Parathyroid adenoma (tissue), 2 donors: Measurements from ENCODE around the gene PLD4.
A peak's percentile ranks its signal among the peaks of the same experiment; 100 is the strongest.

Experiments
- H2AFZ ChIP-seq: fragments of 300-600 bp; sonication (generic); one replicate; pipeline ENCODE4 v1.7.0; 2017; ENCODE audit warnings: antibody characterized with exemption, mild to moderate bottlenecking
- H3K27ac ChIP-seq: fragments of 300-600 bp; sonication (generic); one replicate; pipeline ENCODE4 v1.7.0; 2017
- H3K27me3 ChIP-seq: fragments of 300-600 bp; sonication (generic); one replicate; pipeline ENCODE4 v1.7.0; 2017; ENCODE audit warnings: low read length; ENCODE audit not compliant: control insufficient read depth, insufficient read depth
- H3K36me3 ChIP-seq: fragments of 300-600 bp; sonication (generic); one replicate; pipeline ENCODE4 v1.7.0; 2017; ENCODE audit warnings: low read length; ENCODE audit not compliant: control insufficient read depth, insufficient read depth
- H3K4me1 ChIP-seq: fragments of 300-600 bp; sonication (generic); one replicate; pipeline ENCODE4 v1.7.0; 2017; ENCODE audit warnings: control low read depth
- H3K4me2 ChIP-seq: fragments of 300-600 bp; sonication (generic); one replicate; pipeline ENCODE4 v1.7.0; 2017; ENCODE audit warnings: low read length
- H3K4me3 ChIP-seq: fragments of 300-600 bp; sonication (generic); one replicate; pipeline ENCODE4 v1.7.0; 2017; ENCODE audit warnings: low read depth, low read length
- H3K79me2 ChIP-seq: fragments of 300-600 bp; sonication (generic); one replicate; pipeline ENCODE4 v1.7.0; 2017; ENCODE audit warnings: control low read depth
- H3K9ac ChIP-seq: fragments of 300-600 bp; sonication (generic); one replicate; pipeline ENCODE4 v1.7.0; 2017; ENCODE audit warnings: mild to moderate bottlenecking
- H3K9me3 ChIP-seq: fragments of 300-600 bp; sonication (generic); one replicate; pipeline ENCODE4 v1.7.0; 2017; ENCODE audit warnings: low read length; ENCODE audit not compliant: control insufficient read depth
- TF ChIP-seq, protein P1 (sequence below): fragments of 300-600 bp; sonication (generic); IDR thresholded peaks from one replicate; pipeline ENCODE4 v1.7.0; 2017; ENCODE audit warnings: antibody characterized with exemption, mild to moderate bottlenecking
- donor health status: primary hyperparathyroidism.

Gene PLD4

DNA sequence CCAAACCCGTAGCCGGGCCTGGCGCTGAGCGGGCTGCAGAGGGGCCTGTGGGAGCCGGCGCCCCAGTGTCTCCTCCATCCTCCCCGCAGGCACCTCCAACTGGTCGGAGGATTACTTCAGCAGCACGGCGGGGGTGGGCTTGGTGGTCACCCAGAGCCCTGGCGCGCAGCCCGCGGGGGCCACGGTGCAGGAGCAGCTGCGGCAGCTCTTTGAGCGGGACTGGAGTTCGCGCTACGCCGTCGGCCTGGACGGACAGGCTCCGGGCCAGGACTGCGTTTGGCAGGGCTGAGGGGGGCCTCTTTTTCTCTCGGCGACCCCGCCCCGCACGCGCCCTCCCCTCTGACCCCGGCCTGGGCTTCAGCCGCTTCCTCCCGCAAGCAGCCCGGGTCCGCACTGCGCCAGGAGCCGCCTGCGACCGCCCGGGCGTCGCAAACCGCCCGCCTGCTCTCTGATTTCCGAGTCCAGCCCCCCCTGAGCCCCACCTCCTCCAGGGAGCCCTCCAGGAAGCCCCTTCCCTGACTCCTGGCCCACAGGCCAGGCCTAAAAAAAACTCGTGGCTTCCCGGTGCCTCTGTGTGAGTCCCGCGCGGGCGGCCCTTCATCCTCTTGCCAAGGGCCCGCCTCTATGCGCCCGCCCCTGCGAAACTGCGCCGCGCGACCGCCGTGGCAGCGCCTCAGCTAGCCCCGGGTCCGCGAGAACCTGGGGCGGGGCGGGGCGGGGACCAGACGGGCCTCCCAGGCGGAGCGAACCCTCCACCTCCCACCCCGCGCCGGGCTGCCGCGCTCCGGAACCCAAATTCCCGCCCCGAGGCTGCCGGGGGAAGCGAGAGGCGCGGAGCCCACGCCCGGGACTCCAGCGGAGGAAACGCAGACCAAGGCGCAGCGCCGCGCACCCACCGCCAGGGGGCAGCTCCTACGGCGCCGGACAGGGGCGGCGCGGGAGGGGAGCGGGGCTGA lies 8.3 kb downstream of the PLD4 start:
- Histone ChIP-seq H3K27me3 (no peaks in the 10 kb centered on the region), H3K79me2 (no peaks in the 10 kb centered on the region), H3K4me3 (peak overlapping the region; percentile 52), H3K9me3 (no peaks in the 10 kb centered on the region), H3K27ac (no peak overlapping the region), H3K9ac (no peak overlapping the region), H2AFZ (peak overlapping the region; percentile 87), H3K4me1 (peaks cover 19% of the 10 kb centered on the region), H3K4me2 (peak overlapping the region; percentile 83), H3K36me3 (no peaks in the 10 kb centered on the region)
- TF ChIP-seq, protein P1, sequence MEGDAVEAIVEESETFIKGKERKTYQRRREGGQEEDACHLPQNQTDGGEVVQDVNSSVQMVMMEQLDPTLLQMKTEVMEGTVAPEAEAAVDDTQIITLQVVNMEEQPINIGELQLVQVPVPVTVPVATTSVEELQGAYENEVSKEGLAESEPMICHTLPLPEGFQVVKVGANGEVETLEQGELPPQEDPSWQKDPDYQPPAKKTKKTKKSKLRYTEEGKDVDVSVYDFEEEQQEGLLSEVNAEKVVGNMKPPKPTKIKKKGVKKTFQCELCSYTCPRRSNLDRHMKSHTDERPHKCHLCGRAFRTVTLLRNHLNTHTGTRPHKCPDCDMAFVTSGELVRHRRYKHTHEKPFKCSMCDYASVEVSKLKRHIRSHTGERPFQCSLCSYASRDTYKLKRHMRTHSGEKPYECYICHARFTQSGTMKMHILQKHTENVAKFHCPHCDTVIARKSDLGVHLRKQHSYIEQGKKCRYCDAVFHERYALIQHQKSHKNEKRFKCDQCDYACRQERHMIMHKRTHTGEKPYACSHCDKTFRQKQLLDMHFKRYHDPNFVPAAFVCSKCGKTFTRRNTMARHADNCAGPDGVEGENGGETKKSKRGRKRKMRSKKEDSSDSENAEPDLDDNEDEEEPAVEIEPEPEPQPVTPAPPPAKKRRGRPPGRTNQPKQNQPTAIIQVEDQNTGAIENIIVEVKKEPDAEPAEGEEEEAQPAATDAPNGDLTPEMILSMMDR, result peak; percentile 68

DNA sequence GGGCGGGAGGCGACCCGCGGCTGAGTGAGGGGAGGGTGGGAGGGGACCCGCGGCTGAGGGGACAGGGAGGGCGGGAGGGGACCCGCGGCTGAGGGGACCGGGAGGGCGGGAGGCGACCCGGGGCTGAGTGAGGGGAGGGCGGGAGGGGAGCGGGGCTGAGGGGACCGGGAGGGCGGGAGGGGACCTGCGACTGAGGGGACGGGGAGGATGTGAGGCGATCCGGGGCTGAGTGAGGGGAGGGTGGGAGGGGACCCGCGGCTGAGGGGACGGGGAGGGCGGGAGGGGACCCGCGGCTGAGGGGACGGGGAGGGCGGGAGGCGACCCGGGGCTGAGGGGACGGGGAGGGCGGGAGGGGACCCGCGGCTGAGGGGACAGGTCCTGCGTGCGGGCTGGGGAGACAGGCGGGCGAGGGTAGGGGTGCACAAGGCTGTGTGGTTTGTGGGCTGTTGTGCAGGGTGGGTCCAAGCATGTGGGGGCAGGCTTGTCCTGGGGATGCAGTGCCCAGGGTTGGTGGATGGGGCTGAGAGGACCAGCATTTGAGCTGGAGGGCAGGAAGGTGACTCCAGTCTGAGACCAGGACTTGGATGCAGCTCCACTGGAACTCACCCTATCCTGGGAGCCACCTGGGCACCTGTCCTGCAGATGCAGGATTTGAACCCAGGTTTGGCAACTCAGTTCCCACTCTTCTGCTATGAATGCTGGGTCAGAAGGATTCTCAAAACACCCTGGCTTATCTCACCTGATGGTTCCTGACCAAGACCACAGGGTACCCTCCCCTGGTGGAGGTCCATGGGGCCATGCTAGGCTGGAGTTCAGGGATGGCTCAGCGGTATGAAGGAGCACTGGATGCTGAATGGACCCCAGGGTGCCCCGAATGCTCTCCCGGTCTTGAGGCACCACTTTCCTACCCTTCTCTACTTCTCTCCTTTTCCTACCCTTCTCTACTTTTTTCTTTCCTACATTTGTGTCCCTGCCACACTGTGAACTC lies 9.4 kb downstream of the PLD4 start:
- H3K9ac ChIP-seq, result no peak overlapping the region
- no peak overlapping the region for H3K27ac ChIP-seq
- H3K4me3 ChIP-seq, result no peak overlapping the region
- no peaks in the 10 kb centered on the region for H3K27me3 ChIP-seq
- H3K4me2 ChIP-seq, result no peak overlapping the region
- TF ChIP-seq, protein P1, result no peak
- H3K36me3 ChIP-seq, result no peaks in the 10 kb centered on the region
- peaks cover 19% of the 10 kb centered on the region for H3K4me1 ChIP-seq
- H3K9me3 ChIP-seq, result no peaks in the 10 kb centered on the region
- H2AFZ ChIP-seq, result no peak overlapping the region
- H3K79me2 ChIP-seq, result no peaks in the 10 kb centered on the region

DNA sequence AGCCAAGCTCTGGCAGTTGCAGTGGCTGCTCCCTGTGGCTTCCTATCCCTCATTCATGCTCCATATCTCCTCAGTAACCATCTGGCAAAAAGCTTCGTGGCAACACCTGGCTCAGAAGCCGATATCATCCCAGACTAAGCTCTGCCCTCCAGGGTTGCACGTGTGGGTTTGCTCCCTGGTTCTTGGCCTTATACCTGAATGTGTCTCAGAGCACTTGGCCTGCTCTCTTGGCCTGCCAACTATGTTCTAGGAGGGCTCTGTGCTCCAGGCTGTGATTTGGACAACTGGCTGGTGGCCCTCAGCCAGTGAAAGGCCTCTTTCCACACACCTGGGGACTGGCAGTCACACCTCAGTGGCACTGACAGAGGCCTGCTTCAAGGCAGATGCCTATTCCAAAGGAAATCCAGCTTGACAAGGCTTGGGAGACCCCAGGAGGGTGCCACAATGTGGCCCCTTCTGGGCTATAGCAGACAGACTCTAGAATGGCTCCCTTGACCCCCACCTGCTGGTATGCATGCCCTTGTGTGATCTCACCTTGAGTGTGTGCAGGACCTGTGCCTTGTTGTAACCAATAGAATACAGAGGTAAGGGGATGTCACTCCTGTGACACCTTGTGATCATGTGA lies 10.5 kb downstream of the PLD4 start:
- no peaks in the 10 kb centered on the region for H3K79me2 ChIP-seq
- no peak overlapping the region for H3K4me3 ChIP-seq
- H2AFZ ChIP-seq, result peak overlapping the region; percentile 27
- TF ChIP-seq, protein P1, result no peak
- H3K36me3 ChIP-seq, result no peaks in the 10 kb centered on the region
- no peak overlapping the region for H3K9ac ChIP-seq
- H3K27me3 ChIP-seq, result no peaks in the 10 kb centered on the region
- H3K4me1 ChIP-seq, result peaks cover 19% of the 10 kb centered on the region
- no peaks in the 10 kb centered on the region for H3K9me3 ChIP-seq
- H3K4me2 ChIP-seq, result no peak overlapping the region
- peak overlapping the region; percentile 34 for H3K27ac ChIP-seq

DNA sequence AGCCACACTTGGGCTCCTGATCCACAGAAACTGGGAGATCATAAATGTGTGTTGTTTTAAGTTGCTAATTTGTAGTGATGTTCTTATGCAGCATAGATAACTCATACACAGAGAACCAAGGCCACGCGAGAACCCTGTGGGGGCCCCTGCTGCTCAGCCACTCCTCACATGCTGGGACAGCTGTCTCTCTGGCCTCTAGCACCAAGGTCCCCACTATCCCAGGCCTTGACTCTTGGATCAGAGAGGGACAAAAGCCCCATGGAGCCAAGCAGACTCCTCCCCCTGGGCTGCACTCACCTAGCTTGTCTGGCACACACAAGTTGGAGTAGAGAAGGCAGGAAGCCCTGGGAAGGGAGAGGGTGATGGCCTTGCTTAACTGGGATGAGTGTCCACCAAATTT lies 11.3 kb downstream of the PLD4 start:
- no peaks in the 10 kb centered on the region for H3K27me3 ChIP-seq
- no peak overlapping the region for H3K9ac ChIP-seq
- no peaks in the 10 kb centered on the region for H3K9me3 ChIP-seq
- peaks cover 19% of the 10 kb centered on the region for H3K4me1 ChIP-seq
- H3K27ac ChIP-seq, result no peak overlapping the region
- H3K36me3 ChIP-seq, result no peaks in the 10 kb centered on the region
- H3K79me2 ChIP-seq, result no peaks in the 10 kb centered on the region
- no peak overlapping the region for H2AFZ ChIP-seq
- TF ChIP-seq, protein P1, result no peak
- H3K4me3 ChIP-seq, result no peak overlapping the region
- no peak overlapping the region for H3K4me2 ChIP-seq
